ENCODE results near the gene ZNF507. TPM values are rescaled to one million over a fixed set of nuclear protein-coding genes. Genes with fewer than 3 reads are reported as not detected.

The ZNF507 gene
- total RNA-seq, 1 experiment from 2014 or later = 31.1 TPM

GRCh38 chr19:32355309-32355708 lies 9.9 kb downstream of the ZNF507 start:
- H3T11ph ChIP-seq (ENCODE audit: low read length) = no peak overlapping the region
- H3K79me1 ChIP-seq (ENCODE audit: insufficient read depth, low read depth, low read length, poor library complexity, severe bottlenecking) = no peaks in the 10 kb centered on the region
- no peak overlapping the region for H3K4ac ChIP-seq (ENCODE audit: low read depth, low read length)
- no peak overlapping the region for H2BK120ac ChIP-seq (ENCODE audit: low read depth, low read length, poor library complexity, severe bottlenecking)
- peaks cover 53 to 75% (median 73%) of the 10 kb centered on the region in 3 experiments; a peak in 6 of 7 replicates for H3K36me3 Mint-ChIP-seq (ENCODE audit: insufficient read depth in 1 of 3, low read depth in 3 of 3)
- no peaks in the 10 kb centered on the region for H3K27me3 ChIP-seq (ENCODE audit: insufficient read depth, low read length)
- H3K18ac ChIP-seq (ENCODE audit: insufficient read length, low read depth, low read length) = no peak overlapping the region
- no peak overlapping the region for H4K5ac ChIP-seq (ENCODE audit: insufficient read length, low read depth, low read length)
- no peak overlapping the region for H2BK15ac ChIP-seq (ENCODE audit: low read depth, low read length)
- no peak overlapping the region for H3K23ac ChIP-seq (ENCODE audit: insufficient read length, low read depth, low read length)
- no peak overlapping the region for H4K8ac ChIP-seq (replicated peaks; ENCODE audit: insufficient read length, low read depth, low read length)
- WGBS (ENCODE audit: extremely low coverage, insufficient read length, low lambda C conversion rate) = no CpG with 5 or more reads among the region's 3 CpGs
- H2AFZ ChIP-seq (ENCODE audit: low read length) = no peak overlapping the region
- no peaks in the 10 kb centered on the region for H4K20me1 ChIP-seq (ENCODE audit: control insufficient read depth, insufficient read depth, insufficient read length)
- H3K27ac Mint-ChIP-seq = peak overlapping the region in 1 of 3 experiments; percentile 88; a peak in 1 of 7 replicates
- no peak overlapping the region for H2BK20ac ChIP-seq (ENCODE audit: low read depth, low read length, poor library complexity, severe bottlenecking)
- H4K91ac ChIP-seq (ENCODE audit: insufficient read length, low read depth, low read length) = no peak overlapping the region
- H3K9me3 ChIP-seq (ENCODE audit: control insufficient read depth, low read depth, low read length) = no peaks in the 10 kb centered on the region
- H3K23me2 ChIP-seq (ENCODE audit: insufficient read length, low read depth, low read length, poor library complexity, severe bottlenecking) = no peaks in the 10 kb centered on the region
- DNase-seq = no peak
- H3K56ac ChIP-seq (ENCODE audit: insufficient read length, low read depth, low read length) = no peak overlapping the region
- H3K9ac ChIP-seq (ENCODE audit: extremely low read depth, insufficient read length, low read length) = no peak overlapping the region
- no peaks in the 10 kb centered on the region for H3K4me1 ChIP-seq (ENCODE audit: insufficient read depth, low read length)
- TF ChIP-seq CTCF (conservative IDR thresholded peaks at IDR 0.05) = no peak
- no peaks in the 10 kb centered on the region for H3K27me3 Mint-ChIP-seq (ENCODE audit: low read depth)
- H3K79me2 ChIP-seq (ENCODE audit: insufficient read depth, low read length) = no peaks in the 10 kb centered on the region
- no peak overlapping the region for H3K27ac ChIP-seq (ENCODE audit: insufficient read length, low read depth, low read length)
- H2AK5ac ChIP-seq (ENCODE audit: insufficient read length, low read length) = no peak overlapping the region
- no peak overlapping the region for H2BK5ac ChIP-seq (ENCODE audit: insufficient read length, low read length)
- no peaks in the 10 kb centered on the region for H3K9me3 Mint-ChIP-seq
- no peaks in the 10 kb centered on the region; a peak in 1 of 4 replicates for H3K4me1 Mint-ChIP-seq
- H3K4me3 Mint-ChIP-seq = no peak overlapping the region
- no peak overlapping the region for H2BK12ac ChIP-seq (ENCODE audit: insufficient read length, low read depth, low read length)
- no peak overlapping the region for H3K14ac ChIP-seq (ENCODE audit: insufficient read depth, low read length)
- H3K4me2 ChIP-seq (ENCODE audit: insufficient read depth, insufficient read length, low read length) = no peak overlapping the region

Data from H9 (cell line).